PC-3 (cell line): ENCODE results near the gene WDR1.

Source experiments
- CTCF ChIP-seq: fragments of 300-600 bp; sonication (generic); conservative IDR thresholded peaks from 2 replicates; pipeline ENCODE4 v1.5.1; 2017; ENCODE audit warnings: antibody characterized with exemption, low read depth, mild to moderate bottlenecking, low read length
- EZH2 ChIP-seq: fragments of 300-600 bp; sonication (generic); IDR thresholded peaks from one replicate; pipeline ENCODE4 v1.6.1; 2017; ENCODE audit warnings: antibody characterized with exemption, mild to moderate bottlenecking, low read length; ENCODE audit not compliant: unreplicated experiment
- EZH2phosphoT487 ChIP-seq: fragments of 300-600 bp; sonication (generic); IDR thresholded peaks from 2 replicates; pipeline ENCODE4 v1.6.1; 2018; ENCODE audit warnings: mild to moderate bottlenecking, antibody characterized with exemption, low read length, borderline replicate concordance

- TF ChIP-seq EZH2 = no peak
- no peak for TF ChIP-seq CTCF
- no peak for TF ChIP-seq EZH2phosphoT487
Observed at GRCh38 chr4:10048941-10049697, 67.5 kb downstream of the WDR1 start.
